ENCODE results near the gene EGFL8. TPM values are rescaled to one million over a fixed set of nuclear protein-coding genes. Genes with fewer than 3 reads are reported as not detected.

Gene EGFL8
- total and polyA plus RNA-seq, 9 of the 15 experiments (the other 6 are each of a cell fraction or from before 2014, with no cell fraction given): 2.2 to 47.4 (median 14.2) TPM

DNA sequence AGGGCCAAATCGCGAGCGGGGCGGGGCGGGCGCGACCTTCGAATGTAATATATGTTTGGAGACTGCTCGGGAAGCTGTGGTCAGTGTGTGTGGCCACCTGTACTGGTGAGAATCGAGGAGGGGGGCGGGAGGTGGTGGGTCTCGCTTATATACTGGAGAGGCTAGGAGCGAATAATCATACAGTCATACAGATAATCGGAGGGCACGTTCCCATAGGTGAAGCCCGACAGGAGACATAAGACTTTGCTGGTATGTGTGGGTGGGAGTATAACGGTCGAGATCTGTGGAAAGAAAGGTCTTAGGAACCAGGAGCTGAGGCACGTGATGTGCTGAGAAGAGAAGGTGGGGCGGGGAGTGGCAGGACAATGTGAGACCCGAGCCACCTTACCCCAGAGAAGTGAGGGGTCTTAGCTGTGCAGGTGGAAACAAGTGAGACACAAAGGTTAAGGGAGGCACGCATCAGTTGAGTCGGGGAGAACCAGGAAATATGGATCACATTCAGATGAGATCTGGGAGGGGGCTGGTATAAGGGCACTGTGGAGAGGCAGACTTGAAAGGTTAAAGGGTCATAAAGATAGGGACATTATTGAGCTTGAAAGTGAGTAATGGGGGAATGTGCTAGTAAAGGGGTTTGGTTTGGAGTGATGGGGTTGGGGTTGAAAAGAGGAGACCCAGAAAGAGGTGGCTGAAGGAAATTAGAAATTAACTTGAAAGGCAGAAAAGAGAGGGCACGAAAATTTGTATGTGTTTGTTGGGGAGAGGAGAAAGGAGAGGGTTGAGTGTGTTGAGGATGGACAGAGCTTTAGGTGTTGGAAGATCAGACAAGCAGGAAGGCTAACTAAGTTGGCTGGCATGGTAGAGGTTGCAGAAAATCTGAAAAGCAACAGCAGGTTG, 14.4 kb downstream of the EGFL8 start (continued):
- TF ChIP-seq RNF219 (CRISPR knock-in tag; IDR thresholded peaks at IDR 0.05) (no peak), BRD4 (IDR thresholded peaks at IDR 0.05) (no peak; the same call in 1 of the 2 replicates), BMI1 (IDR thresholded peaks at IDR 0.05; ENCODE audit: low read length) (no peak), CHD2 (IDR thresholded peaks at IDR 0.05; ENCODE audit: low read depth, low read length) (no peak), NR2F6 (CRISPR knock-in tag; IDR thresholded peaks at IDR 0.05) (0 out of 2 replicates have a peak, but pooled peaks have one; percentile 40), SMAD3 (CRISPR knock-in tag; conservative IDR thresholded peaks at IDR 0.05) (no peak), ZNF75A (CRISPR knock-in tag; IDR thresholded peaks at IDR 0.05) (no peak), MTA1 (IDR thresholded peaks at IDR 0.05; ENCODE audit: borderline replicate concordance) (no peak), ZNF212 (CRISPR knock-in tag; IDR thresholded peaks at IDR 0.05) (no peak)
- TF ChIP-seq, protein P1, sequence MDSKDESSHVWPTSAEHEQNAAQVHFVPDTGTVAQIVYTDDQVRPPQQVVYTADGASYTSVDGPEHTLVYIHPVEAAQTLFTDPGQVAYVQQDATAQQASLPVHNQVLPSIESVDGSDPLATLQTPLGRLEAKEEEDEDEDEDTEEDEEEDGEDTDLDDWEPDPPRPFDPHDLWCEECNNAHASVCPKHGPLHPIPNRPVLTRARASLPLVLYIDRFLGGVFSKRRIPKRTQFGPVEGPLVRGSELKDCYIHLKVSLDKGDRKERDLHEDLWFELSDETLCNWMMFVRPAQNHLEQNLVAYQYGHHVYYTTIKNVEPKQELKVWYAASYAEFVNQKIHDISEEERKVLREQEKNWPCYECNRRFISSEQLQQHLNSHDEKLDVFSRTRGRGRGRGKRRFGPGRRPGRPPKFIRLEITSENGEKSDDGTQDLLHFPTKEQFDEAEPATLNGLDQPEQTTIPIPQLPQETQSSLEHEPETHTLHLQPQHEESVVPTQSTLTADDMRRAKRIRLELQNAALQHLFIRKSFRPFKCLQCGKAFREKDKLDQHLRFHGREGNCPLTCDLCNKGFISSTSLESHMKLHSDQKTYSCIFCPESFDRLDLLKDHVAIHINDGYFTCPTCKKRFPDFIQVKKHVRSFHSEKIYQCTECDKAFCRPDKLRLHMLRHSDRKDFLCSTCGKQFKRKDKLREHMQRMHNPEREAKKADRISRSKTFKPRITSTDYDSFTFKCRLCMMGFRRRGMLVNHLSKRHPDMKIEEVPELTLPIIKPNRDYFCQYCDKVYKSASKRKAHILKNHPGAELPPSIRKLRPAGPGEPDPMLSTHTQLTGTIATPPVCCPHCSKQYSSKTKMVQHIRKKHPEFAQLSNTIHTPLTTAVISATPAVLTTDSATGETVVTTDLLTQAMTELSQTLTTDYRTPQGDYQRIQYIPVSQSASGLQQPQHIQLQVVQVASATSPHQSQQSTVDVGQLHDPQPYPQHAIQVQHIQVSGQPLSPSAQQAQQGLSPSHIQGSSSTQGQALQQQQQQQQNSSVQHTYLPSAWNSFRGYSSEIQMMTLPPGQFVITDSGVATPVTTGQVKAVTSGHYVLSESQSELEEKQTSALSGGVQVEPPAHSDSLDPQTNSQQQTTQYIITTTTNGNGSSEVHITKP (IDR thresholded peaks at IDR 0.05; ENCODE audit: partially characterized antibody): peak; percentile 6
- TF ChIP-seq, protein P2, sequence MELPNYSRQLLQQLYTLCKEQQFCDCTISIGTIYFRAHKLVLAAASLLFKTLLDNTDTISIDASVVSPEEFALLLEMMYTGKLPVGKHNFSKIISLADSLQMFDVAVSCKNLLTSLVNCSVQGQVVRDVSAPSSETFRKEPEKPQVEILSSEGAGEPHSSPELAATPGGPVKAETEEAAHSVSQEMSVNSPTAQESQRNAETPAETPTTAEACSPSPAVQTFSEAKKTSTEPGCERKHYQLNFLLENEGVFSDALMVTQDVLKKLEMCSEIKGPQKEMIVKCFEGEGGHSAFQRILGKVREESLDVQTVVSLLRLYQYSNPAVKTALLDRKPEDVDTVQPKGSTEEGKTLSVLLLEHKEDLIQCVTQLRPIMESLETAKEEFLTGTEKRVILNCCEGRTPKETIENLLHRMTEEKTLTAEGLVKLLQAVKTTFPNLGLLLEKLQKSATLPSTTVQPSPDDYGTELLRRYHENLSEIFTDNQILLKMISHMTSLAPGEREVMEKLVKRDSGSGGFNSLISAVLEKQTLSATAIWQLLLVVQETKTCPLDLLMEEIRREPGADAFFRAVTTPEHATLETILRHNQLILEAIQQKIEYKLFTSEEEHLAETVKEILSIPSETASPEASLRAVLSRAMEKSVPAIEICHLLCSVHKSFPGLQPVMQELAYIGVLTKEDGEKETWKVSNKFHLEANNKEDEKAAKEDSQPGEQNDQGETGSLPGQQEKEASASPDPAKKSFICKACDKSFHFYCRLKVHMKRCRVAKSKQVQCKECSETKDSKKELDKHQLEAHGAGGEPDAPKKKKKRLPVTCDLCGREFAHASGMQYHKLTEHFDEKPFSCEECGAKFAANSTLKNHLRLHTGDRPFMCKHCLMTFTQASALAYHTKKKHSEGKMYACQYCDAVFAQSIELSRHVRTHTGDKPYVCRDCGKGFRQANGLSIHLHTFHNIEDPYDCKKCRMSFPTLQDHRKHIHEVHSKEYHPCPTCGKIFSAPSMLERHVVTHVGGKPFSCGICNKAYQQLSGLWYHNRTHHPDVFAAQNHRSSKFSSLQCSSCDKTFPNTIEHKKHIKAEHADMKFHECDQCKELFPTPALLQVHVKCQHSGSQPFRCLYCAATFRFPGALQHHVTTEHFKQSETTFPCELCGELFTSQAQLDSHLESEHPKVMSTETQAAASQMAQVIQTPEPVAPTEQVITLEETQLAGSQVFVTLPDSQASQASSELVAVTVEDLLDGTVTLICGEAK (IDR thresholded peaks at IDR 0.05): peak; percentile 42; the same call in 1 of the 2 replicates
- TF ChIP-seq, protein P2 (CRISPR knock-in tag; IDR thresholded peaks at IDR 0.05): no peak

All from K562 (cell line).